ENCODE data around the gene AZU1.

AZU1 gene

GRCh38 chr19:797528-798414 is 29.9 kb upstream of the AZU1 start:
- Histone ChIP-seq H3K27ac (ENCODE audit: insufficient read depth in 1 of 2, low read depth in 1 of 2, low read length in 2 of 2, poor library complexity in 1 of 2, severe bottlenecking in 2 of 2) (peak overlapping the region; percentile 77 to 88), H3K4me1 (ENCODE audit: control extremely low read depth in 1 of 4, control insufficient read depth in 4 of 4, insufficient read depth in 4 of 4, low read length in 3 of 4) (peaks cover 0 to 48% (median 39%) of the 10 kb centered on the region in 4 experiments), H3K36me3 (ENCODE audit: control insufficient read depth in 4 of 4, insufficient read depth in 4 of 4, low read length in 3 of 4) (peaks cover 0 to 46% (median 12%) of the 10 kb centered on the region in 4 experiments), H3K27me3 (replicated peaks in 2 of 5; ENCODE audit: control insufficient read depth in 4 of 5, insufficient read depth in 5 of 5, low read length in 4 of 5) (no peaks in the 10 kb centered on the region), H3K9me3 (ENCODE audit: control extremely low read depth in 1 of 5, control insufficient read depth in 4 of 5, insufficient read depth in 2 of 5, low read depth in 1 of 5, low read length in 4 of 5) (no peaks in the 10 kb centered on the region), H3K4me3 (ENCODE audit: control insufficient read depth in 1 of 7, extremely low read depth in 1 of 7, insufficient read depth in 4 of 7, low read depth in 2 of 7, low read length in 6 of 7) (peak overlapping the region; percentile 47 to 97 (median 86))
- peak; percentile 61 to 86 (median 84) for DNase-seq
- WGBS (ENCODE audit: insufficient coverage), result 0% methylated on average over 104 of the region's 129 CpGs
- ChIA-PET CTCF (no interaction called here), POLR2A (no interaction called here)

- WGBS (ENCODE audit: insufficient coverage), result 1% methylated on average over 41 of the region's 44 CpGs
- Histone ChIP-seq H3K36me3 (ENCODE audit: control insufficient read depth in 4 of 4, insufficient read depth in 4 of 4, low read length in 3 of 4) (peaks cover 0 to 54% (median 18%) of the 10 kb centered on the region in 4 experiments), H3K4me3 (ENCODE audit: control insufficient read depth in 1 of 7, extremely low read depth in 1 of 7, insufficient read depth in 4 of 7, low read depth in 2 of 7, low read length in 6 of 7) (peak overlapping the region; percentile 47 to 97 (median 86)), H3K27ac (ENCODE audit: insufficient read depth in 1 of 2, low read depth in 1 of 2, low read length in 2 of 2, poor library complexity in 1 of 2, severe bottlenecking in 2 of 2) (peak overlapping the region; percentile 64 to 88), H3K27me3 (replicated peaks in 2 of 5; ENCODE audit: control insufficient read depth in 4 of 5, insufficient read depth in 5 of 5, low read length in 4 of 5) (no peaks in the 10 kb centered on the region), H3K9me3 (ENCODE audit: control extremely low read depth in 1 of 5, control insufficient read depth in 4 of 5, insufficient read depth in 2 of 5, low read depth in 1 of 5, low read length in 4 of 5) (no peaks in the 10 kb centered on the region), H3K4me1 (ENCODE audit: control extremely low read depth in 1 of 4, control insufficient read depth in 4 of 4, insufficient read depth in 4 of 4, low read length in 3 of 4) (peaks cover 0 to 48% (median 39%) of the 10 kb centered on the region in 4 experiments)
- CTCF ChIA-PET, result interaction anchor here (1.5 kb wide), 1 partner anchor 29 kb away, joined by 4 read pairs; no protein-coding TSS in a partner anchor
- POLR2A ChIA-PET, result no interaction called here
- DNase-seq, result no peak
Measured at GRCh38 chr19:798415-799075, 29.1 kb upstream of the AZU1 start.

GRCh38 chr19:799076-799881 is 28.4 kb upstream of the AZU1 start:
- POLR2A ChIA-PET, result no interaction called here
- Histone ChIP-seq H3K4me3 (ENCODE audit: control insufficient read depth in 1 of 7, extremely low read depth in 1 of 7, insufficient read depth in 4 of 7, low read depth in 2 of 7, low read length in 6 of 7) (peak overlapping the region; percentile 47 to 97 (median 86)), H3K27ac (ENCODE audit: insufficient read depth in 1 of 2, low read depth in 1 of 2, low read length in 2 of 2, poor library complexity in 1 of 2, severe bottlenecking in 2 of 2) (peak overlapping the region in 1 of 2 experiments; percentile 88), H3K27me3 (replicated peaks in 2 of 5; ENCODE audit: control insufficient read depth in 4 of 5, insufficient read depth in 5 of 5, low read length in 4 of 5) (no peaks in the 10 kb centered on the region), H3K36me3 (ENCODE audit: control insufficient read depth in 4 of 4, insufficient read depth in 4 of 4, low read length in 3 of 4) (peaks cover 0 to 61% (median 24%) of the 10 kb centered on the region in 4 experiments), H3K4me1 (ENCODE audit: control extremely low read depth in 1 of 4, control insufficient read depth in 4 of 4, insufficient read depth in 4 of 4, low read length in 3 of 4) (peaks cover 0 to 48% (median 39%) of the 10 kb centered on the region in 4 experiments), H3K9me3 (ENCODE audit: control extremely low read depth in 1 of 5, control insufficient read depth in 4 of 5, insufficient read depth in 2 of 5, low read depth in 1 of 5, low read length in 4 of 5) (no peaks in the 10 kb centered on the region)
- CTCF ChIA-PET, result interaction anchor here (1.5 kb wide), 1 partner anchor 30 kb away, joined by 4 read pairs; no protein-coding TSS in a partner anchor
- WGBS (ENCODE audit: insufficient coverage), result 35% methylated on average over 17 of the region's 28 CpGs
- DNase-seq, result peak in 1 of 3 donors; percentile 14

GRCh38 chr19:800360-801029 is 27.1 kb upstream of the AZU1 start:
- Histone ChIP-seq H3K27me3 (replicated peaks in 2 of 5; ENCODE audit: control insufficient read depth in 4 of 5, insufficient read depth in 5 of 5, low read length in 4 of 5) (no peaks in the 10 kb centered on the region), H3K36me3 (ENCODE audit: control insufficient read depth in 4 of 4, insufficient read depth in 4 of 4, low read length in 3 of 4) (peaks cover 0 to 73% (median 35%) of the 10 kb centered on the region in 4 experiments), H3K4me3 (ENCODE audit: control insufficient read depth in 1 of 7, extremely low read depth in 1 of 7, insufficient read depth in 4 of 7, low read depth in 2 of 7, low read length in 6 of 7) (peak overlapping the region in 4 of 7 experiments; percentile 4 to 17 (median 8)), H3K4me1 (ENCODE audit: control extremely low read depth in 1 of 4, control insufficient read depth in 4 of 4, insufficient read depth in 4 of 4, low read length in 3 of 4) (peaks cover 0 to 48% (median 39%) of the 10 kb centered on the region in 4 experiments), H3K27ac (ENCODE audit: insufficient read depth in 1 of 2, low read depth in 1 of 2, low read length in 2 of 2, poor library complexity in 1 of 2, severe bottlenecking in 2 of 2) (peak overlapping the region in 1 of 2 experiments; percentile 88), H3K9me3 (ENCODE audit: control extremely low read depth in 1 of 5, control insufficient read depth in 4 of 5, insufficient read depth in 2 of 5, low read depth in 1 of 5, low read length in 4 of 5) (no peaks in the 10 kb centered on the region)
- WGBS (ENCODE audit: insufficient coverage), result 69% methylated on average over 11 of the region's 17 CpGs
- CTCF ChIA-PET, result interaction anchor here (1.0 kb wide), 2 partner anchors 28 to 41 kb away, joined by 3 read pairs; partner anchors contain the start of gene PRTN3
- DNase-seq, result no peak
- POLR2A ChIA-PET, result interaction anchor here (0.9 kb wide), 1 partner anchor 10 kb away, joined by 3 read pairs; no protein-coding TSS in a partner anchor

- 46% methylated on average over 26 of the region's 29 CpGs for WGBS (ENCODE audit: insufficient coverage)
- H3K27ac ChIP-seq (ENCODE audit: insufficient read depth in 1 of 2, low read depth in 1 of 2, low read length in 2 of 2, poor library complexity in 1 of 2, severe bottlenecking in 2 of 2), result peak overlapping the region in 1 of 2 experiments; percentile 43
- POLR2A ChIA-PET, result interaction anchor here (0.9 kb wide), 1 partner anchor 10 kb away, joined by 3 read pairs; no protein-coding TSS in a partner anchor
- CTCF ChIA-PET, result interaction anchor here (1.0 to 1.9 kb wide), 3 partner anchors 29 to 40 kb away, joined by 3 to 4 read pairs (median 3); partner anchors contain the start of gene PRTN3
- DNase-seq, result no peak
- H3K4me1 ChIP-seq (ENCODE audit: control extremely low read depth in 1 of 4, control insufficient read depth in 4 of 4, insufficient read depth in 4 of 4, low read length in 3 of 4), result peaks cover 0 to 45% (median 37%) of the 10 kb centered on the region in 4 experiments
- H3K27me3 ChIP-seq (replicated peaks in 2 of 5; ENCODE audit: control insufficient read depth in 4 of 5, insufficient read depth in 5 of 5, low read length in 4 of 5), result no peaks in the 10 kb centered on the region
- H3K9me3 ChIP-seq (ENCODE audit: control extremely low read depth in 1 of 5, control insufficient read depth in 4 of 5, insufficient read depth in 2 of 5, low read depth in 1 of 5, low read length in 4 of 5), result no peaks in the 10 kb centered on the region
- peaks cover 0 to 81% (median 42%) of the 10 kb centered on the region in 4 experiments for H3K36me3 ChIP-seq (ENCODE audit: control insufficient read depth in 4 of 4, insufficient read depth in 4 of 4, low read length in 3 of 4)
- H3K4me3 ChIP-seq (ENCODE audit: control insufficient read depth in 1 of 7, extremely low read depth in 1 of 7, insufficient read depth in 4 of 7, low read depth in 2 of 7, low read length in 6 of 7), result peak overlapping the region in 3 of 7 experiments; percentile 4 to 28 (median 26)
Measured at GRCh38 chr19:801030-801860, 26.4 kb upstream of the AZU1 start.

Data from common myeloid progenitor, CD34-positive (primary cell).